Heart left ventricle (tissue), 13 donors: Measurements from ENCODE around the gene DDA1.

Experiments used
- POLR2A ChIP-seq, 2 donors: fragments of 450-650 bp; IDR thresholded peaks; one replicate each; pipeline ENCODE4 v1.6.1; 2017; ENCODE audit warnings: antibody characterized with exemption in 2 of 2, mild to moderate bottlenecking in 2 of 2, moderate library complexity in 2 of 2
- TF ChIP-seq, protein P1 (sequence below), 12 donors: fragments of 200-600 bp; sonication (generic) in 4 of 12; IDR thresholded peaks; one replicate each; pipeline versions ENCODE4 v1.5.0 to v1.8.0; 2018 to 2022; ENCODE audit warnings: antibody characterized with exemption in 12 of 12, mild to moderate bottlenecking in 5 of 12
- donor health status: ischemic (EF 13 %, LVEDD 7.1; RV severe dilation, severe dysfunction).
- donor health status: DM: no; HTN: yes; CAD: no.
- donor health status: DM: no; HTN: no; CAD: no.
- donor health status: ischemic (EF 25% LVEDD 6.9; RV normal size, moderate dysfunction).
- donor health status: ischemic (EF 25% LVEDD 5.7; RV mildly dilated, moderate dysfunction).
- donor health status: ischemic (EF 35%, LVEDD 5.7; RV mildly dilated, moderate dysfunction).
- donor health status: nonischemic (EF 11% LVEDD 7.7; RV severe dilation, severe dysfunction).
- donor health status: DM: yes; HTN: yes; CAD: no.
- donor health status: PGD.
- donor health status: ischemic (EF 29% LVEDD 5.4; RV normal size, mild dysfunction).
- donor health status: nonischemic (EF 23%, LVEDD 6.1; RV moderate dilation, normal function).

DNA sequence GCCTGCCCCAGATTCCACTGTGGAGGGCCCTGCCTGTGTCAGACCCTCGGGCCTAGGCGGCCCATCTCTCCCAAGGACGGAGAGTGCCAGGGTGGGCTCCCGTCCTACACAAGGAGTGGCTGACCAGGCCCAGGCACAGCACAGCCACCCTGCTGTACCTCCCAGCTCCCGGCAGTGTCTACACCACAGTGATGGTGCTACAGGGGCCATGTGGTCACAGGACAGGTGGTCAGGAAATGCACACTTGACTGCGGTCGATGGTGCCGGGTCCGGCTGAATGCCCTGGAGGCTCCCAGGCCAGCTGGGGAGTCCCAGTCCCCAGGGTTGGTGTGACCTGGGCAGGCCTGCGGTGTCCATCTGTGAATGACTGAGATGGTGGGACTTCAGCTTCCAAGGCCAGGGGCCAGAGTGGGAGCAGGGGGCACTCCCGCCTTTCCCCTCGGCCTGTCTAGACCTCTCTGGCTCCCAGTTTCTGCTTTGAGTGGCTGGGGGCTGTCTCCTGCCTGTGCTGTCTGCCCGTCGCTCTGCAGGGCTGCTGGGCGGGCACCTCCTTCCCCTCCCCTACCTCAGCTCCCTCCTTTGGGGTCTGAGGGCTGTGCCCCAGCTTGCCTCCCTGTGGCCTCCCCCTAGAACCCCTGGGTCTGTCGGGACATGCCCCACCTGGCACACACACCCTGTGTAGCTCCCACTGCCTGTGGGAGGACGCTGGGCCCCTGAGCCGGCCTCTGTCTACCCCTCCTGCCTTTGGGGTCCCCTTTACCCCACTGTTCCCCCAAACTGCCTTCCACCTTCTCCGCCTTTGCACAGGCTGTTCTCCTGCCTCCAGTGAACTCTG lies 12.5 kb downstream of the DDA1 start:
- TF ChIP-seq, protein P1, sequence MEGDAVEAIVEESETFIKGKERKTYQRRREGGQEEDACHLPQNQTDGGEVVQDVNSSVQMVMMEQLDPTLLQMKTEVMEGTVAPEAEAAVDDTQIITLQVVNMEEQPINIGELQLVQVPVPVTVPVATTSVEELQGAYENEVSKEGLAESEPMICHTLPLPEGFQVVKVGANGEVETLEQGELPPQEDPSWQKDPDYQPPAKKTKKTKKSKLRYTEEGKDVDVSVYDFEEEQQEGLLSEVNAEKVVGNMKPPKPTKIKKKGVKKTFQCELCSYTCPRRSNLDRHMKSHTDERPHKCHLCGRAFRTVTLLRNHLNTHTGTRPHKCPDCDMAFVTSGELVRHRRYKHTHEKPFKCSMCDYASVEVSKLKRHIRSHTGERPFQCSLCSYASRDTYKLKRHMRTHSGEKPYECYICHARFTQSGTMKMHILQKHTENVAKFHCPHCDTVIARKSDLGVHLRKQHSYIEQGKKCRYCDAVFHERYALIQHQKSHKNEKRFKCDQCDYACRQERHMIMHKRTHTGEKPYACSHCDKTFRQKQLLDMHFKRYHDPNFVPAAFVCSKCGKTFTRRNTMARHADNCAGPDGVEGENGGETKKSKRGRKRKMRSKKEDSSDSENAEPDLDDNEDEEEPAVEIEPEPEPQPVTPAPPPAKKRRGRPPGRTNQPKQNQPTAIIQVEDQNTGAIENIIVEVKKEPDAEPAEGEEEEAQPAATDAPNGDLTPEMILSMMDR (IDR thresholded peaks at IDR 0.05): no peak
- TF ChIP-seq POLR2A (IDR thresholded peaks at IDR 0.05): no peak
